Kidney (tissue), 14 donors: ENCODE results near the gene CORO2A. TPM values are rescaled to one million over a fixed set of nuclear protein-coding genes. Genes with fewer than 3 reads are reported as not detected.

Experiments used
- DNase-seq, 5 donors: peaks; one replicate each; pipeline ENCODE4 v3.0.0-alpha.2; 2013 to 2020
- FAIRE-seq: peaks from 2 replicates; lab custom pipeline; 2012; peaks lifted over from hg19 to GRCh38; lab: Jason Lieb, UNC
- H3K27ac ChIP-seq, 2 donors: one replicate each; pipeline ENCODE4 v1.7.0; 2013; ENCODE audit warnings: low read depth in 2 of 2, low read length in 2 of 2, inconsistent platforms in 1 of 2
- H3K27me3 ChIP-seq: one replicate; pipeline ENCODE4 v1.7.1; 2013; ENCODE audit warnings: low read length, inconsistent platforms; ENCODE audit not compliant: control insufficient read depth, insufficient read depth
- H3K36me3 ChIP-seq, 3 donors: one replicate each; pipeline versions ENCODE4 v1.7.0 to v1.7.1; 2013; ENCODE audit warnings: low read length in 3 of 3, control low read depth in 1 of 3, inconsistent platforms in 1 of 3; ENCODE audit not compliant: insufficient read depth in 3 of 3, control insufficient read depth in 2 of 3
- H3K4me1 ChIP-seq, 3 donors: one replicate each; pipeline versions ENCODE4 v1.7.0 to v1.7.1; 2013; ENCODE audit warnings: low read length in 3 of 3, inconsistent platforms in 1 of 3, low read depth in 1 of 3; ENCODE audit not compliant: control insufficient read depth in 2 of 3, insufficient read depth in 2 of 3
- H3K4me3 ChIP-seq, 3 donors: one replicate each; pipeline versions ENCODE4 v1.7.0 to v1.8.1; 2013; ENCODE audit warnings: low read length in 3 of 3, control low read depth in 1 of 3, inconsistent platforms in 1 of 3
- H3K9ac ChIP-seq, 3 donors: one replicate each; pipeline versions ENCODE4 v1.7.0 to v1.7.1; 2013; ENCODE audit warnings: low read length in 3 of 3, control low read depth in 1 of 3, inconsistent platforms in 1 of 3
- H3K9me3 ChIP-seq, 3 donors: one replicate each; pipeline versions ENCODE4 v1.7.0 to v1.7.1; 2013; ENCODE audit warnings: low read length in 3 of 3, control low read depth in 1 of 3, inconsistent platforms in 1 of 3; ENCODE audit not compliant: control insufficient read depth in 2 of 3, insufficient read depth in 1 of 3
- intact Hi-C: fragments of 100-400 bp; cut with DNase I; formaldehyde crosslinking; loops from one replicate; pipeline ENCODE4 v1.11.1; 2022
- polyA plus RNA-seq: library from polyadenylated mRNA; stranded (reverse); fragments of 350-450 nt; fragmentation: Illumina TruSeq; extraction: RNeasy Lipid Tissue Mini Kit (QIAGEN cat#74804); gene quantifications from one replicate; pipeline ENCODE4 v1.2.3, GENCODE V29; 2014; ENCODE audit warnings: low read depth, low replicate concordance; ENCODE audit not compliant: insufficient read depth
- total RNA-seq: library from RNA; stranded (reverse); fragmentation: NEBNext Ultra II Directional; extraction: Animal tissue kit (Norgen Biotek cat#: 25700); gene quantifications from one replicate; pipeline ENCODE4 v1.2.1, GENCODE V29; 2021
- TF ChIP-seq, protein P1 (sequence below): IDR thresholded peaks from 3 replicates; pipeline ENCODE4 v1.5.1; 2012; ENCODE audit warnings: mild to moderate bottlenecking, moderate library complexity, borderline replicate concordance; ENCODE audit not compliant: insufficient read depth; ENCODE audit errors: extremely low read depth
- donor health status: control.
- donor health status: control.
- donor health status: control.
- donor health status: control.
- donor health status: control.
- donor health status: DM: yes; HTN: yes; CAD: no.
- donor health status: Normal renal cell carcinoma (clear cell type).

Gene CORO2A
- total and polyA plus RNA-seq, 2 donors from 2014 or later = 0.90 to 5.3 TPM

DNA sequence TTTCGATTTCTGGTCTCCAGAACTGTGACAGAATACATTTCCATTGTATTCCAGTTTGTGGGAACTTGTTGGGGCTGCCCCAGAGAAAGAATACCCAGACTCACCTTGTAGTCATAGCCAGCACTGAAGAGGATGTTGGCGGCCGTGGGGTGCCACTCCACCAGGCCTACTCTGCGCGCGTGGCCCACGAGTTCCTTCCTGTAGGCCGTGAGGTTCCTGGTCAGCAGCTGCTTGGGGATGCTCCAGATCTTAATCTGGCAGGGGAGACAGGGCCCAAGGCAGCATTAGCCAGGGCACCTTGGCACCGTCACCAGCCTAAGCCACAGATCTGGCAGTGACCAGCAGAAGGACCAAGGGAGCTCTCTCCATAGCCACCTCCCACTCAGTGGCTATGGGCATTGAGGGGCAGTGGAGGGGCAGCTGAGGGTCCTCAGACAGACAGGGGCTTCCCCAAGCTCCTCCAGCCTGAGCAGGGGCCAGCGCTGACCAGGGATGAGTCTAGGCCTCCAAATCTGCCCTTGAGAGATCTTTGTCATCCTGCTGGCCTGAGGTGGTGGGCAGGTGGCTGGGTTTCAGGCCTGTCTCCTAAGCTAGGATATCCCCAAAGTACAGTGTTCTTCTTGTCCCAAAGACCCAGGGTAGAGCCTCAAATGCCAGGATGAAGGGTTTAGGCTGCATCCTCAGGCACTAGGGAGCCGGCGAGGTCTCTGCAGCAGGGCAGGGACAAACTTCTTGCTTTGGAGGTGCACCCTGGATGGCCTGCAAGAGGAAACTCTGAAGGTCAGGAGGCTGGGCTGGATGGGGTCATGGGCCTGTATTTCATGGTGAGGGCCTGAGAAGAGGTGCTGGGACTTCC lies 57.5 kb downstream of the CORO2A start:
- FAIRE-seq (no peak), DNase-seq (no peak)
- Histone ChIP-seq H3K27me3 (no peaks in the 10 kb centered on the region), H3K27ac (no peak overlapping the region), H3K4me1 (no peaks in the 10 kb centered on the region), H3K36me3 (no peaks in the 10 kb centered on the region), H3K4me3 (no peak overlapping the region), H3K9ac (no peak overlapping the region), H3K9me3 (no peaks in the 10 kb centered on the region)
- TF ChIP-seq, protein P1, sequence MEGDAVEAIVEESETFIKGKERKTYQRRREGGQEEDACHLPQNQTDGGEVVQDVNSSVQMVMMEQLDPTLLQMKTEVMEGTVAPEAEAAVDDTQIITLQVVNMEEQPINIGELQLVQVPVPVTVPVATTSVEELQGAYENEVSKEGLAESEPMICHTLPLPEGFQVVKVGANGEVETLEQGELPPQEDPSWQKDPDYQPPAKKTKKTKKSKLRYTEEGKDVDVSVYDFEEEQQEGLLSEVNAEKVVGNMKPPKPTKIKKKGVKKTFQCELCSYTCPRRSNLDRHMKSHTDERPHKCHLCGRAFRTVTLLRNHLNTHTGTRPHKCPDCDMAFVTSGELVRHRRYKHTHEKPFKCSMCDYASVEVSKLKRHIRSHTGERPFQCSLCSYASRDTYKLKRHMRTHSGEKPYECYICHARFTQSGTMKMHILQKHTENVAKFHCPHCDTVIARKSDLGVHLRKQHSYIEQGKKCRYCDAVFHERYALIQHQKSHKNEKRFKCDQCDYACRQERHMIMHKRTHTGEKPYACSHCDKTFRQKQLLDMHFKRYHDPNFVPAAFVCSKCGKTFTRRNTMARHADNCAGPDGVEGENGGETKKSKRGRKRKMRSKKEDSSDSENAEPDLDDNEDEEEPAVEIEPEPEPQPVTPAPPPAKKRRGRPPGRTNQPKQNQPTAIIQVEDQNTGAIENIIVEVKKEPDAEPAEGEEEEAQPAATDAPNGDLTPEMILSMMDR = no peak
- intact Hi-C loops = no loop called here

- TF ChIP-seq, protein P1 = no peak
- H3K36me3 ChIP-seq = no peaks in the 10 kb centered on the region
Observed at GRCh38 chr9:98132806-98133631, 59.4 kb downstream of the CORO2A start.

GRCh38 chr9:98132158-98132557 lies 60.3 kb downstream of the CORO2A start:
- Histone ChIP-seq H3K4me3 (no peak overlapping the region), H3K36me3 (no peaks in the 10 kb centered on the region), H3K27ac (no peak overlapping the region), H3K9me3 (no peaks in the 10 kb centered on the region), H3K4me1 (no peaks in the 10 kb centered on the region), H3K27me3 (no peaks in the 10 kb centered on the region), H3K9ac (no peak overlapping the region)
- FAIRE-seq (no peak), DNase-seq (peak in 1 of 5 donors; percentile 69)
- intact Hi-C loops = no loop called here
- TF ChIP-seq, protein P1 = no peak

More at GRCh38 chr9:98132806-98133631, 59.4 kb downstream of the CORO2A start:
- Histone ChIP-seq H3K27me3 (no peaks in the 10 kb centered on the region), H3K4me3 (no peak overlapping the region), H3K9me3 (no peaks in the 10 kb centered on the region), H3K4me1 (no peaks in the 10 kb centered on the region), H3K27ac (no peak overlapping the region), H3K9ac (no peak overlapping the region)
- no peak for FAIRE-seq
- DNase-seq = peak in 1 of 5 donors; percentile 32
- intact Hi-C loops = no loop called here
